Upper lobe of left lung (tissue), 4 donors: ENCODE measurements around the gene RALGDS.

ENCODE experiments used
- POLR2A ChIP-seq, 4 donors: fragments of 450-650 bp; IDR thresholded peaks; one replicate each; pipeline ENCODE4 v1.5.1; 2016 to 2017; ENCODE audit warnings: antibody characterized with exemption in 4 of 4, mild to moderate bottlenecking in 2 of 4
- POLR2AphosphoS5 ChIP-seq, 2 donors: sonication (generic); formaldehyde crosslinking; IDR thresholded peaks; one replicate each; pipeline ENCODE4 v1.5.1; 2017; ENCODE audit warnings: antibody characterized with exemption in 2 of 2

GRCh38 chr9:133129001-133129795 lies 8.2 kb upstream of the RALGDS start:
- TF ChIP-seq POLR2AphosphoS5 (IDR thresholded peaks at IDR 0.05) = peak in 1 of 2 donors; percentile 63
- TF ChIP-seq POLR2A (IDR thresholded peaks at IDR 0.05) = no peak
